Thoracic aorta (tissue), 2 donors: ENCODE data around the gene RIOX2. TPM values are rescaled to one million over a fixed set of nuclear protein-coding genes. Genes with fewer than 3 reads are reported as not detected.

Experiments
- ATAC-seq: fragments of 150-250 bp; one replicate; pipeline ENCODE4 v1.8.0; 2017; ENCODE audit warnings: low read depth; ENCODE audit not compliant: insufficient number of reproducible peaks, low FRiP score
- DNase-seq: peaks from one replicate; pipeline ENCODE4 v3.0.0-alpha.2; 2020; ENCODE audit warnings: low spot score
- H3K27ac ChIP-seq, 2 donors: fragments of 200-600 bp; sonication (generic); 1 replicate in 1 of 2; 2 replicates in 1 of 2; pipeline ENCODE4 v1.5.1; 2016; ENCODE audit warnings: mild to moderate bottlenecking in 2 of 2, moderate library complexity in 2 of 2
- H3K27me3 ChIP-seq: fragments of 200-600 bp; sonication (generic); replicated peaks from 2 replicates; pipeline ENCODE4 v1.6.0; 2016; ENCODE audit warnings: mild to moderate bottlenecking; ENCODE audit not compliant: insufficient read depth
- H3K36me3 ChIP-seq: fragments of 200-600 bp; sonication (generic); one replicate; pipeline ENCODE4 v1.5.1; 2016
- H3K4me1 ChIP-seq, 2 donors: fragments of 200-600 bp; sonication (generic); 1 replicate in 1 of 2; 2 replicates in 1 of 2; pipeline versions ENCODE4 v1.5.1 to v1.6.0; 2016; ENCODE audit warnings: low read depth in 2 of 2, mild to moderate bottlenecking in 1 of 2; ENCODE audit not compliant: control insufficient read depth in 1 of 2
- H3K4me3 ChIP-seq: fragments of 200-600 bp; sonication (generic); 2 replicates; pipeline ENCODE4 v1.5.1; 2016; ENCODE audit warnings: mild to moderate bottlenecking
- H3K9me3 ChIP-seq: fragments of 200-600 bp; sonication (generic); 2 replicates; pipeline ENCODE4 v1.5.1; 2016
- CTCF ChIP-seq: fragments of 200-600 bp; sonication (generic); IDR thresholded peaks from one replicate; pipeline ENCODE4 v1.5.1; 2019; ENCODE audit warnings: antibody characterized with exemption
- total RNA-seq, 2 donors: library from RNA; depleted of rRNA; stranded (reverse); fragments of >200 nt; gene quantifications; one replicate each; pipeline versions ENCODE4 v1.1.0 to v1.2.3, GENCODE V29; 2016

RIOX2 gene
- total RNA-seq, 2 donors from 2014 or later = 14.2 to 24.8 TPM

- ATAC-seq = no peak
Observed at GRCh38 chr3:97988784-97989568, 16.7 kb upstream of the RIOX2 start.

GRCh38 chr3:97987306-97987705 lies 15.1 kb upstream of the RIOX2 start:
- no peak for DNase-seq

More at GRCh38 chr3:97988784-97989568, 16.7 kb upstream of the RIOX2 start:
- no peak for DNase-seq
- no peak overlapping the region for H3K4me3 ChIP-seq
- H3K36me3 ChIP-seq = no peaks in the 10 kb centered on the region
- no peaks in the 10 kb centered on the region for H3K27me3 ChIP-seq
- H3K27ac ChIP-seq = no peak overlapping the region
- no peak for TF ChIP-seq CTCF
- H3K9me3 ChIP-seq = no peaks in the 10 kb centered on the region
- H3K4me1 ChIP-seq = no peaks in the 10 kb centered on the region

GRCh38 chr3:97983933-97984491 lies 11.8 kb upstream of the RIOX2 start:
- H3K27ac ChIP-seq = no peak overlapping the region
- DNase-seq = no peak
- no peak overlapping the region for H3K4me3 ChIP-seq
- ATAC-seq = no peak
- no peak for TF ChIP-seq CTCF
- no peaks in the 10 kb centered on the region for H3K9me3 ChIP-seq
- H3K4me1 ChIP-seq = no peaks in the 10 kb centered on the region
- no peaks in the 10 kb centered on the region for H3K27me3 ChIP-seq
- no peaks in the 10 kb centered on the region for H3K36me3 ChIP-seq

More at GRCh38 chr3:97987306-97987705, 15.1 kb upstream of the RIOX2 start:
- no peaks in the 10 kb centered on the region for H3K36me3 ChIP-seq
- no peaks in the 10 kb centered on the region for H3K4me1 ChIP-seq
- TF ChIP-seq CTCF = no peak
- no peak for ATAC-seq
- H3K27ac ChIP-seq = no peak overlapping the region
- H3K4me3 ChIP-seq = no peak overlapping the region
- no peaks in the 10 kb centered on the region for H3K27me3 ChIP-seq
- H3K9me3 ChIP-seq = no peaks in the 10 kb centered on the region

GRCh38 chr3:97981886-97982285 lies 9.7 kb upstream of the RIOX2 start:
- H3K4me1 ChIP-seq = no peaks in the 10 kb centered on the region
- no peak for DNase-seq
- no peaks in the 10 kb centered on the region for H3K9me3 ChIP-seq
- no peak for TF ChIP-seq CTCF
- H3K27ac ChIP-seq = no peak overlapping the region
- no peak overlapping the region for H3K4me3 ChIP-seq
- no peaks in the 10 kb centered on the region for H3K36me3 ChIP-seq
- no peaks in the 10 kb centered on the region for H3K27me3 ChIP-seq
- ATAC-seq = no peak

GRCh38 chr3:97979610-97980009 lies 7.4 kb upstream of the RIOX2 start:
- ATAC-seq (no peak), DNase-seq (no peak)
- Histone ChIP-seq H3K27me3 (no peaks in the 10 kb centered on the region), H3K36me3 (no peaks in the 10 kb centered on the region), H3K4me1 (no peaks in the 10 kb centered on the region), H3K27ac (no peak overlapping the region), H3K4me3 (no peak overlapping the region), H3K9me3 (no peaks in the 10 kb centered on the region)
- TF ChIP-seq CTCF = no peak
